ENCODE measurements around the gene WNK3.
"Not testable (repeated sequence)": the region's sequence is repeated elsewhere in the genome, so short reads cannot be mapped to it uniquely, and the experiment has no call there.

The WNK3 gene

DNA sequence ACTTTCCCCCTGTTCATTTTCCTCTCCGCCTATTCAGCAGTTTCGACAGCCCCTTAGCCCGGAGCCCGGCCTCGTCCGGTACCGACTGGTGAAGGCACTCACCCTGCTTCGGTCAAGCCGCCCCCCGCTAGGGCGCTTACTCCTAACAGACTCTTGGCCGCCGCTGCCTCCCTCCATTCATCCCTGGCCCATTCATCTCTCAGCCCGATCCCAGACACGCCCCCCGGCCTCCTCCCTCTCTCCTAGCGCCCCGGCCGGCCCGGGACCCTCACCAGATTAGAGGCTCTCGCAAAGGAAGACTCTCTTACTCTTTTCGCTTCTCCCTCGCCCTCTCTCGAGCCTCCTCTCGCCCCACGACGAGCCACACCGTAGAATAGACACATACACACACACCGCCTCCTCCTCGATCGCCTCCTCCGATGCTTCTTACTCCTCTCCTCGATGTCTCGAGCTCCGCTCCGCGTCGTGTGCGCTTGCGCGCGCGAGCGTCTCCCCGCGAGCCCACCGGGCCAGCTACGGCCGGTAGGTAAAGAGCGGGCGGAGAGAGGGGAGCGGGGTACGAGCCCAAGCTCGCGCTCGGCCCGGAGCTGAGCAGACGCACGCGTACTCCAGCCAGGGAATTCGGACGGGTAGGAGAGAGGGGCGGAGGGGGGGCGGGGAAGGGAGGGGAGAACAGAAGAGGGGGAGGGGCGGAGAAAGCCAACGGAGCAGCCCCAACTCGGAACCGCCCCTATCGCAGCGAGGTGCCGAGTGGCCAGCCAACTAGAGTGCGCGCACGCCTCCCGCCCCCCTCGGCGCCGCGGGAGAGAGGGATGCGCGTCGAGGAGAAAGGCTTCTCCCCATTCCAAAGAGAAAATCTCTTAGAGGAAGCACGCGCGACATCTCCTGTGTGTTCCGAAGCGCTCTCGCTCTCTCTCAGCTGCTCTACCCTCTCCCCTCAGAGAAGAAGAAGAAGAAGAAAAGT is at the start of gene WNK3:
Gene WNK3, minus strand, starts transcription at position 633 of the 964 bp plus-strand sequence.
- no peak for FAIRE-seq

DNA sequence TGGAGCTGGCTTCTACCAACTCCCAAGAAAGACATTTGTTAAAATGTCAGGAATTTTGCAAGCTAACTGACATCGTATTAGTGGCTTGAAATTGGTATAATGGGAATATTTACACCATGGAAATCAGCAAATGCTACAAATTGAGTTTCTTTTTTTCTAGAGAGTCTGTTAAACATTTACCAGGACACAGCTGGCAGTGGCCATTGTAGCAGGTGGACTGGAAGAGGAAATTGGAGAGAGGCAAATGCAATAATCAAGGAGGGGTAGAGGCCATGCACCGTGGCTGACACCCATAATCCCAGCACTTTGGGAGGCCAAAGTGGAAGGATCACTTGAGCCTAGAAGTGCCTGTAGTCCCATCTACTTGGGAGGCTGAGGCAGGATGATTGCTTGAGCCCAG is 49.4 kb upstream of the WNK3 start:
- FAIRE-seq = no peak

GRCh38 chrX:54397113-54397512 is 39.3 kb upstream of the WNK3 start:
- FAIRE-seq = no peak

GRCh38 chrX:54386314-54386713 is 28.5 kb upstream of the WNK3 start:
- no peak for FAIRE-seq

DNA sequence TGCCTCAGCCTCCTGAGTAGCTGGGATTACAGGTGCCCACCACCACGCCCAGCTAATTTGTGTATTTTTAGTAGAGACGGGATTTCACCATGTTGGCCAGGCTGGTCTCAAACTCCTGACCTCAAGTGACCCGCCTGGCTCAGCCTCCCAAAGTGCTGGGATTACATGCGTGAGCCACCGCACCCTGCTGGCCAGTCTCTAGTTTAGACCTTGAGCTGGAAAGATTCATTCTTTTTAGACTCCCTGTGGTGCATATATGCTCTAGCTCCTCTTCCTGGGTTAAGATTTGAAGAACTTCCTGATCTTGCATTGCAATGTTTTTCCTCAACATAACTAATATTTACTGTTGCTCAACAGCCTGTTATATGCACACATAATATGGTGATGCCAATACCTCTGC is 26.8 kb upstream of the WNK3 start:
- not testable (repeated sequence) for FAIRE-seq

DNA sequence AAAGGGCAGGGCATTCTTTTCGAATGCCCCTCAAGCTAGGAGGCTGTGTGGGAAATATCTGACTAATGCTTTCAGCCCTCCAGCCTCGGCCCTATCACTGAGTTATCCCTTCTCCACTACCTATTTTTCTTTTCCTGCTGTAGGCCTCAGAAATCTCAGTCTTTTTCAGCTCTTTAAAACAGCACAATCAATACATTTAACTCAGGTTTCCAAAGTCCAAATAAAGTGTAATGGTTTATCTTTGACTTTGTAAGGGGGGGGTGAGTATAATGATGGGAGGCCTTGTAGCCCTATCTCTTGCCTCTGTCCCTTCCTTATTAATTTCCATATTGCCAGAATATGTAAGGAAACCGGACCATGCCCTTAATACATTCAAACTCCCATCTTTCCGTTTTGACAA is 1.6 kb upstream of the WNK3 start:
- FAIRE-seq = no peak

DNA sequence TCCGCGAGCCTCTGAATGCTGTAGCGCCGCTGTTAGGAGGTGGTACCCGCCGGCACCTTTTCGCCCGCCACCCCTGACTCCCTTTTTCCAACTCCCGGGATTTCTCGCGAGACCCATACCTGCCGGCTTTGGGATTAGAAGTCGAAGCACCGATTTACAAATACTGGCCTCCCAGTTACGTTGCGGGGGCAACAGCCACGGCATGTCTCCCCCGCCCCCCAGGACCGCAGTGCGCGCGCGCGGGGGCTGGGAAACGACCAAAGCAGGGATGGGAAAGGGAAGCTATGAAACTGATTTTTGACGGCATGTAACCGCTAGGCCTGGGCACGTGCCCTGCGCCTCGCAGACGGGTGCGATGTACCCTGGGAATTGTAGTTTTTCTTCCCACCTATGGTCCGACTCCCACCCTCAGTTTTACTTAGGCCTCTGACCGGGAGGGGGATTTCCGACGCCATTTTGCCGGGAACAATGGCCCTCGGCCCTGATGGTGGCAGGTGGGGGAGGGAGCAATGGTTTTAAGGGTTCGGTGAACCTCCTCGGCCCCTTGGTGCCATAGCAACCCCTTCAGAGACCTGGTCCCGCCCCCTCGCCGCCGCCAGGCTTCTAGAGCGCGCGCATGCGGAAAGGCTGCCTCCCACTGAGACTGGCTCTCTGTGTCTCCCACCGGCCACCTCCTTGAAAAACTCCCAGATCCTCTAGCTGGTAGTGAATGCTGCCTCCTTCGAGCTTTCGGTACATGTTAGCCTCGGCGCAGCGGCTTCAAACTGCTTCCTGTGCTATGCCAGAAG is 772 bp upstream of the WNK3 start:
- FAIRE-seq = no peak

GRCh38 chrX:54352677-54353076 is 5.2 kb downstream of the WNK3 start:
- no peak for FAIRE-seq

GRCh38 chrX:54337383-54337782 is 20.5 kb downstream of the WNK3 start:
- FAIRE-seq = not testable (repeated sequence)

GRCh38 chrX:54325077-54325476 is 32.8 kb downstream of the WNK3 start:
- no peak for FAIRE-seq

- no peak for FAIRE-seq
These were observed 37.8 kb downstream of the WNK3 start for GRCh38 chrX:54320067-54320466.

DNA sequence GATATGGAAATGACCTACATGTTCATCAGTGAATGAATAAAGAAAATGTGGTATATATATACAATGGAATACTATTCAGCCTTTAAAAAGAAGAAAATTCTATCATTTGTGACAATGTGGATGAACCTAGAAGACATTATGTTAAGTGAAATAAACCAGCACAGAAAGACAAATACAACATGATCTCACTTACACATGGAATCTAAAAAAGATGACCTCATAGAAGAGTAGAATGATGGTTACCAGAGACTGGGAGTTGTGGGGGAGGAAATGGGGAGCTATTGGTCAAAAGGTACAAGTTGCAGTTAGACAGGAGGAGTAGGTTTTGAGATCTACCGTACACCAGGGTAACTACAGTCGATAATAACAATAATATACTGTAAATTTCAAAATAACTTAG is 51.5 kb downstream of the WNK3 start:
- no peak for FAIRE-seq

GRCh38 chrX:54301516-54301915 is 56.3 kb downstream of the WNK3 start:
- FAIRE-seq = no peak

GRCh38 chrX:54294306-54294705 is 63.5 kb downstream of the WNK3 start:
- no peak for FAIRE-seq

- no peak for FAIRE-seq
These were observed 65.1 kb downstream of the WNK3 start for GRCh38 chrX:54292755-54293154.

DNA sequence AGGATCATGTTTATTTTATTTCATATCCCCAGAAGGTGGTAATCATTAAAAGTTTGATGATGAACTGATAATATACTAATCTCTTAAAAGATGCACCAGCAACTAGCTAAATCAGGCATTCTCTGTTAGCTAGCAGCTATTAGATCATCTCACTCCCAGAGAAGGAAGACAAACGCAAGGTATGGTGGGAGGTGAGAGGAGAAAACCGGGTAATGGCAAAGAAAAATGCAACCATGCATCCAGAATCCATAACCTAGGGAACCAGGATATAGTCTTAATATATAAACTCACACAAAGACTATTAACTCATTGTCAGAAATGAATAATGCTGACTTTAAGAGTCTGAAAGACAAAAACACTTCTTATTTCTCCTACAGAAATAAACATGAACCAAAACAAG is 66.1 kb downstream of the WNK3 start:
- FAIRE-seq = no peak

DNA sequence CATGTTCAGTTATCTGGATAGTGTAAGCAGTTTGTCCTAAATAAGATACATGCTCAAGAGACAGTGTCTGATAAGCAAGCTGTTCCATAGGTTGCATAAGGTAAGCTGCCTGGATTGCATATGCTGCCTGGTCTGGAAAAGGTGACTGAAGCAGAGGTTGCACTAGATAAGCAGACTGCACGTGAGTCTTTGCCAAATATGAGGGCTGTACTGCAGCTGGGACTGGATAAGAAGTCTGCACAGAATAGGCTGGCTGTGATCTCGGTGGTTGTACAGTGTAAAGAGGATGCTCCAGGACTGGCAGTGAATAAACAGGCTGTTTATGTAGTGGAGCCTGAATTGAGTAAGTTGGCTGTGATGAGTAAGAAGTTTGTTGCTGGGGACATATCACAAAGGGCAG is 68.9 kb downstream of the WNK3 start:
- no peak for FAIRE-seq

GRCh38 chrX:54288277-54288676 is 69.6 kb downstream of the WNK3 start:
- no peak for FAIRE-seq

DNA sequence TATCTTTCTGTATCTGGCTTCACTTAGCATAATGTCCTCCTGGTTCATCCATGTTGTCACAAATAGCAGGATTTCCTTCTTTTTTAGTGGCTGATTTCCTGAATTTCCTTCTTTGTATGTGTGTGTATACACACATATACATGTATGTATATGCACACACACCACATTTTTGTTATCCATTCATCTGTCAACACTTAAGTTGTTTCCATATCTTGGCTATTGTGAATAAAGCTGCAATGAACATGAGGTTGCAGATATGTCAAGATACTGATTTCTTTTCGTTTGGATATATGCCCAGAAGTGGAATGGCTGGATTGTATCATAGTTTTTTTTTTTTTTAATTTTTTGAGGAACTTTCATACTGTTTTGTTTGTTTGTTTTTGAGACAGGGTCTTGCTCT is 76.2 kb downstream of the WNK3 start:
- FAIRE-seq = no peak

- no peak for FAIRE-seq
These were observed 77.4 kb downstream of the WNK3 start for GRCh38 chrX:54280466-54280865.

DNA sequence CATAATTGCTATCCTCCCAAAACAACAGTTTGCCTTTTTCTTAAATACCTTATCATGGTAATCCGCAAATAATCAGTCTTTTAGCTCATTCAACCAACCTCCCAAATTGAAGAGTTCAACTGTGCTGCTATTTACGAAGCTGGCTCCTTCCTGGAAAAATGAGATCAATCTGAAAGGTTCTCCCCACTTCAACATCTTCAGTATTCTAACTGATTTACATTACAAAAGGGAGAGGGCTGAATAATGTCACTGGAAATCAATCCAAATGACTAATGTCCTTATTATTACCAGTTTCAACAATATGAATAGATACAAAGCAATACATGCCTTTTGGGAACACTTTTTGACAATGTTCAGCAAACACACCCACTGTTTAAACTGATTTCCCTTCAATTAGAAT is 86.2 kb downstream of the WNK3 start:
- FAIRE-seq = no peak

DNA sequence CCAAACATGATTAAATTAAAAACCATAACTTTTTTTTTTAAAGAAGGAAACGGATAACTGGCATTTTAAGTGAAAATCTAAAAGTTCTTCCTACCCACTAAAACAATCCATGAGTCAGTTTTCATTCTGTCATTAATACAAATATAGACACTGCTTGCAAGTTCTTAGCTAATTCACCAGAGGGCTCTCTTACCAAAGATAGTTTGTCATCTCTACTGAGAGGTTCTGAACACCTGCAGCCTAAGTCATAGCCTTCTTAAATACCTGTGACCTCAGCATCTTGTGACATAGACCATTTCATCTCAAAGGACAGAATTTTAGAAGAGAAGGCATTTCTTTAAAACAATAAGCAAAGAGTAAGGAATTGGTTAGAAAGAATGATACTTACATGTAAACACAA is 109.5 kb downstream of the WNK3 start:
- no peak for FAIRE-seq

GRCh38 chrX:54246866-54247265 is 111.0 kb downstream of the WNK3 start:
- no peak for FAIRE-seq

GRCh38 chrX:54238588-54238987 is 119.3 kb downstream of the WNK3 start:
- no peak for FAIRE-seq
